GM12892 (cell line): ENCODE results near the gene CIDEC.
"Not testable (repeated sequence)": the region's sequence is repeated elsewhere in the genome, so short reads cannot be mapped to it uniquely, and the experiment has no call there.

Experiments used
- DNase-seq: peaks from one replicate; pipeline ENCODE4 v3.0.0; 2011; ENCODE audit not compliant: insufficient read length
- FAIRE-seq: peaks from 2 replicates; lab custom pipeline; 2011; peaks lifted over from hg19 to GRCh38; lab: Jason Lieb, UNC
- POLR2A ChIP-seq: IDR thresholded peaks from 2 replicates; pipeline ENCODE4 v1.6.1; 2011; ENCODE audit warnings: low read depth, low read length, control low read depth
- POLR2AphosphoS5 ChIP-seq: IDR thresholded peaks from 2 replicates; pipeline ENCODE4 v1.6.1; 2011; ENCODE audit warnings: low read depth, low read length, control low read depth
- TAF1 ChIP-seq: IDR thresholded peaks from 2 replicates; pipeline ENCODE4 v1.6.1; 2011; ENCODE audit warnings: low read depth, mild to moderate bottlenecking, control low read depth, low read length, borderline replicate concordance

CIDEC gene

DNA sequence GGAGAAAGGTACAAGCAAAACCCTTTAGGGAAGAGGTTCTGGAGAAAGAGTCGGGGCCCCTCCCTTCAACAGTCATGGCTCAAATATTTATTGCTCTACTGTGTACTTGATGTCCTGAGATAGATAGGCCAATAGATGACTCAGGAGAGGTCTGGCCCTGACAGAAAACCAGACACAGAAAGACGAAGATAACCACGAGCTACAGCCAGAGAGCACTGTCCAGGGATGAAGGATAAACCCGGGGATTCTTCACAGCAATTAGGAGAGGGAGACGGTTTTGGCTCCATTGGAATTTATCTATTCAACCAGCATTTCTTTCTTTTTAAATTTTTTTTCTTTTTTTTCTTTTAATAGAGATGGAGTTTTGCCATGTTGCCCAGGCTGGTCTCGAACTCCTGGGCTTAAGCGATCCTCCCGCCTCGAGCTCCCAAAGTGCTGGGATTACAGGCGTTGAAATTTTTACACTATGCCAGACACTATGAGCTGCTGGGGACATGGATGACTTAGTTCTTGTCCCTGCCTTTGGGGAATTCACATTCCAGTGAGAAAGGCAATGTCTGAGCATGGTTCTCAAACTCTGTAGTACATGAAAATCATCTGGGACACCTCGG, 4.6 kb upstream of the CIDEC start:
- no peak for FAIRE-seq

DNA sequence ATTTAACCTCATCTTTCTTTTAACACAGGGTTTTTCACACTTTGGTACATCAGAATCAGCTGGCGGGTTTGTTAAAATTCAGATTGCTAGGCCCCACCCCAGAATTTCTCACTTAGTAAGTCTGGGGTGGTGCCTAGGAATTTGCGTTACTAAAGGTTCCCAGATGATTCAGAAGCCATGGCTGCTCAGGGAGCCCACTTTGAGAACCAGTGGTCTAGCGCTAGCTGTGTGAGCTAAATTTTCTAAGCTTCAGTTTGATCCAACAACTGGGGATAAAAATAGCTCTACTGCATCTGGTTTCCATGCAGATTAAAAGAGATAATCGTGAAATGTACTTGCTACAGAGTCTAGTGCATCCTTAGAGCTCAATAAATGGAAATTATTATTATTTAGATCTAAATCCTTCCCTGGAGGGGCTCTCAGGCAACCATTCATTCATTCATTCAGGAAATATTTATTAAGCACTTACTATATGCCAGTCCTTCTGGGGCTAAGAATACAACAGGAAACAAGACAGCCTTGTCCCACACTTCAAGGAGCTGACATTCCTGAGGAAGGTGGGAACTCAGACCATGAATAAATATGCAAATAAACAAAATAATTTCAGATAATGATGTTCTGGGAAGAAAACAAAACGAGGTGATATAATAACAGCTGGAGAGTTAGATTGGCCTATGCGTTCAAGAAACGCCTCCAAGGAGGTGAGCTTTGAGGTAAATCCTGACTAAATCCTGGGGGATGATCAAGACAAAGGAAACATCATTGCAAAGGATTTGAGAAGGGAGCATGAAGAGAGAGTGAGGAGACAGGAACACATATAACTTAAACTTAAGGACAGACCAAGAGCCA, 3.9 kb upstream of the CIDEC start:
- TF ChIP-seq POLR2AphosphoS5, result no peak
- no peak for TF ChIP-seq POLR2A
- no peak for TF ChIP-seq TAF1
- FAIRE-seq (no peak), DNase-seq (no peak)

More for the DNA sequence above, 4.6 kb upstream of the CIDEC start:
- TF ChIP-seq TAF1 (no peak), POLR2AphosphoS5 (no peak), POLR2A (no peak)
- DNase-seq, result no peak

DNA sequence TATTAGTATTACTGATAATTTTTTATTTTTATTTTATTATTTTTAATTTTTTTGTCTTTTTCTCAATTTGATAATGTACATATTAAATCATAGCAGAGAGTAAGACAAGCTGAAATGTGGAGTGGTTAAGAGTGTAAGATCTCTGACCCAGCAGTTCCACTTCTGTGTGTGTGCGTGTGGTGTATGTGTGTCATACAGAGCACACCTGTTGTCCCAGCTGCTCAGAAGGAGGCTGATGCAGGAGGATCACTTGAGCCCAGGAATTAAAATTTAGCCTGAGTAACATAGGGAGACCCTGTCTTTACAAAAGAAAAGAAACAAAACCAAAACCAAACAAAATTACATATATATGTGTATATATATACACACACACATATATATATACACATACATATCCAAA, 1.4 kb upstream of the CIDEC start:
- TF ChIP-seq POLR2A (no peak), TAF1 (no peak), POLR2AphosphoS5 (no peak)
- FAIRE-seq, result no peak
- DNase-seq, result no peak

DNA sequence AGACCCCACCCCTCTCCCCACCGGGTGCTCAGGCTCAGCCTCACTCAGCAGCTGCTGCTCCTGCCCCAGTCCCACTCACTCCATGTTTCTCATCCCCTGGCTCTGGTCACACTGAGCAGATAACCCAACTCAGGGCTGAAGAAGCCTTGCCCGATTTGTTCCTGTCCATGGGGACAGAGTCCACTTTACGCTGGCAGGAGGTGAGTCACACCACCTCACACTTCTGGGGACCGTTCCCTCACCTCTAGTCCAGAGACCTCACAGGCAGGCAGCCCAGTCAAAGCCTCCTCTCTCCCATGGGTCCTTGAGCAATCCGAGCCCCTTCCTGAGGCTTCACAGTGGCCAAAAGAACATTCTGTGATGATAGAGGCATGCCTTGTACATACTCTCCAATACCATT, 1.4 kb downstream of the CIDEC start:
- TF ChIP-seq POLR2A, result no peak
- TF ChIP-seq POLR2AphosphoS5, result no peak
- no peak for TF ChIP-seq TAF1
- no peak for DNase-seq
- FAIRE-seq, result no peak

DNA sequence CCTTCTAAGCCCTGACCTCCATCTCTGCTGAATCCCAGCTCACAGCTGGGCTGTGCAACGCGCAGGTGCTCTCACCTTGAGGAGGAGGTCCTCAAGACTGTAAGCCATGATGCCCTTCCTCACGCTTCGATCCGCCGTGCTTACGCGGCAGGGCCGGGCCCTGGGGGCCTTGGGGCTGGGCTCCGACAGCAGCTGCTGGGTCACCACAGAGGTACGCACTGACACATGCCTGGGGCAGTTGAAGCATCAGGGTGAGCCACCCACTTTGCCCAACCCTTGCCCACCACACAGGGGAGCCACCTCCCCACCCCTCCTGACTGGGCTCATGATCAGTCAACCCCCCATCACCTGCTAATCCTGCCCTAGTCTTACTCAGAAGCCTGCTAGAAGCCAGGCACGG, 3.1 kb downstream of the CIDEC start:
- no peak for FAIRE-seq

DNA sequence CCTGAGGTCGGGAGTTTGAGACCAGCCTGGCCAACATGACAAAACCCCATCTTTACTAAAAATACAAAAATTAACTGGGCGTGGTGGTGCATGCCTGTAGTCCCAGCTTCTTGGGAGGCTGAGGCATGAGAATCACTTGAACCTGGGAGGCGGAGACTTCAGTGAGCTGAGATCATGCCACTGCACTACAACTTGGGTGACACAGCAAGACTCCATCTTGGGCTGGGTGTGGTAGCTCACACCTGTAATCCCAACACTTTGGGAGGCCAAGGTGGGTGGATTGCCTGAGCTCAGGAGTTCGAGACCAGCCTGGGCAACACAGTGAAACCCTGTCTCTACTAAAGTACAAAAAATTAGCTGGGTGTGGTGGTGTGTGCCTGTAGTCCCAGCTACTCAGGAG, 3.8 kb downstream of the CIDEC start:
- not testable (repeated sequence) for FAIRE-seq, DNase-seq

More for the DNA sequence above, 3.1 kb downstream of the CIDEC start:
- TF ChIP-seq TAF1 (no peak), POLR2A (no peak), POLR2AphosphoS5 (no peak)
- no peak for DNase-seq

DNA sequence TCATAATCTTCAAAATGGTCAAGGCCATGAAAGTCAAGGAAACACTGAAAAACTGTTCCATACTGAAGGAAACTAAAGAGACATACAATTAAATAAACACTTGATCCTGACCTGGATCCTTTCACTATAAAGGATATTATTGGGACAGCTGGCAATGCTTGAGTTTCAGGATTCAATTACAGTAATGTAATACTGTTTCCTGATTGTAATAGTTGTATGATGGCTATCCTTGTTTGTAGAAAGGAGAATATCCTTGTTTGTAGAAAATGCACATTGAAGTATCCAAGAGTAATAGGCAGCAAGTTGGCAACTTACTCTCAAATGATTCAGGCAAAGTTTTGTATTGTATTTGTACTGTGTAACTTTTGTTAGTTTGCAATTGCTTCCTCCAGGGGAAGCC, 4.6 kb downstream of the CIDEC start:
- no peak for DNase-seq
- TF ChIP-seq POLR2AphosphoS5, result no peak
- no peak for TF ChIP-seq TAF1
- TF ChIP-seq POLR2A, result no peak
- FAIRE-seq, result no peak

DNA sequence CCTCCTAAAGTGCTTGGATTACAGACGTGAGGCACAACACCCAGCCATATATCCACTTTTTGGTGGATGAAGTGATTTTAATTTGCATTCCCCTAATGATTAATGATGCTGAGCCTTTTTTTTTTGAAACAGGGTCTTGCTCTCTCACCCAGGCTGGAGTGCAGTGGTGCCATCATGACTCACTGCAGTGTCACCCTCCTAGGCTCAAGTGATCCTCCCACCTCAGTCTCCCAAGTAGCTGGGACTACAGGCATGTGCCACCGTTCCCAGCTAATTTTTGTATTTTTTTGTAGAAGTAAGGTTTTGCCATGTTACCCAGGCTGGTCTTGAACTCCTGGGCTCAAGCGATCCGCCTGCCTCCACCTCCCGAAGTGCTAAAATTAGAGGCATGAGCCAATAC, 8.0 kb downstream of the CIDEC start:
- not testable (repeated sequence) for FAIRE-seq, DNase-seq

DNA sequence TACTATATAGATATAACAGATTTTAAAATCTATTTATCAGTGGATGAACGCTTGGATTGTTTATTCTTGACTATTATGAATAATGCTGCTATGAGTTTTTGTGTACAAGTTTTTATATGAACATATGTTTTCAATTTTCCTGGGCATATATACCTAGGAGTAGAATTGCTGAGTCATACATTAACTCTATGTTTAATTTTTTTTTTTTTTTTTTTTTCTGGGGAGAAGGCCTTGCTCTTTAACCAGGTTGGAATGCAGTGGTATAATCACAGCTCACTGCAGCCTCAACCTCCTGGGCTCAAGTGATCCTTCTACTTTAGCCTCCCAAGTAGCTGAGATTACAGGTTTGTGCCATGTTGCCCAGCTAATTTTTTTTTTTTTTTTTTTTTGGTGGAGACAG, 9.1 kb downstream of the CIDEC start:
- TF ChIP-seq POLR2AphosphoS5 (no peak), POLR2A (no peak), TAF1 (no peak)
- FAIRE-seq, result no peak
- no peak for DNase-seq

DNA sequence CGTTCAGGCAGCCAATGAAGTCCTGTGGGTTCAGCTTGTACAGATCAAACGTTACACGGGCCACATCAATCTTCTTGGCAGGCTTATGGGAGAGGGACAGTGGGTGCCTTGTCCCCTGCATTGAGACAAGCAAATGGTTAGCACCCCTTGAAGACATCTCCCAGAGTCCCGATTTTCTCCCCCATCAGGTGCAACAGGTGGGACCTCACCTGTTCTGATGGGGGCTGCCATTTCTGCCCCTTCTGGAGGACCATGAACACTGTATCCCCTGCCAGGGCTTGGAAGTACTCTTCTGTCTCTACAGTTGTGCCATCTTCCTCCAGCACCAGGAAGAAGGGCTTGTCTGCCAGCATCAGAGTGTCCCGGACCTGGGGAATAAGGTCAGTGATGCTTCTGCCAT, 10.1 kb downstream of the CIDEC start:
- no peak for TF ChIP-seq POLR2A
- no peak for TF ChIP-seq TAF1
- no peak for TF ChIP-seq POLR2AphosphoS5
- FAIRE-seq, result no peak
- DNase-seq, result no peak

DNA sequence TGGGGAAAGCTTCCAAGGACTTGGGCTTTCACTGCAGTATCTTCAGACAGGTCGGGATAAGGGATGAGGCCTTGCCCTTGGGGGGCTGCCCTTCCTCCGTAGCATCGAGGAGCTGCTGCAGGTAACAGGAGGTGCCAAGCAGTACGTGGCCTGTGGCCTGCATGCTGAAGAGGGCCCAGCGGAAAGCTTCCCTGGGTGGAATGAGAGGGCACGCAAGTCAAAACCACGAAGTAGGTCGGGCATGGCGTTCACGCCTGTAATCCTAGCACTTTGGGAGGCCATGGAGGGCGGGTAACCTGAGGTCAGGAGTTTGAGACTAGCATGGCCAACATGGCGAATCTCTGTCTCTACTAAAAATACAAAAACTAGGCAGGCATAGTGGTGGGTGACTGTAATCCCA, 12.9 kb downstream of the CIDEC start:
- DNase-seq, result no peak
- no peak for TF ChIP-seq TAF1
- TF ChIP-seq POLR2A, result no peak
- TF ChIP-seq POLR2AphosphoS5, result no peak
- no peak for FAIRE-seq

DNA sequence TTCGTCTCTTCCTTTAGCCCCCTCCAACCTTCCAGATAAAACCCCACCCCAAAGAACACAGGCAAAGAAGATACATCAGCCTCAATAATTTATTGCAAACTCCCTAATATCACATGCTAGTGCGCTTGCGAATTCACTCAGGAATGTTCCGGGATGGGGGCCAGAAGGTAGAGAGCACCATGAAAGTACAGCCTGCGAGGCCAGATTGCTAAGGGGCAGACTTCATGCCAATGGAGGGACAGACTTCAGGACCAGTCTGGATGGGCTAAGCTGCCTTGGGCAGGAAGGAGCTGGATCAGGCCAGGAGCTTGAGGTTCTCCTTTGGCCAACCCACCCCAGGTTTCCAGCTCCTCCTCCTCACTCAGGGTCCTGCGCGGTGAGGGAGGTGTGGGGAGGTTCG, 13.4 kb downstream of the CIDEC start:
- FAIRE-seq (no peak), DNase-seq (no peak)
- no peak for TF ChIP-seq POLR2AphosphoS5
- no peak for TF ChIP-seq TAF1
- no peak for TF ChIP-seq POLR2A

DNA sequence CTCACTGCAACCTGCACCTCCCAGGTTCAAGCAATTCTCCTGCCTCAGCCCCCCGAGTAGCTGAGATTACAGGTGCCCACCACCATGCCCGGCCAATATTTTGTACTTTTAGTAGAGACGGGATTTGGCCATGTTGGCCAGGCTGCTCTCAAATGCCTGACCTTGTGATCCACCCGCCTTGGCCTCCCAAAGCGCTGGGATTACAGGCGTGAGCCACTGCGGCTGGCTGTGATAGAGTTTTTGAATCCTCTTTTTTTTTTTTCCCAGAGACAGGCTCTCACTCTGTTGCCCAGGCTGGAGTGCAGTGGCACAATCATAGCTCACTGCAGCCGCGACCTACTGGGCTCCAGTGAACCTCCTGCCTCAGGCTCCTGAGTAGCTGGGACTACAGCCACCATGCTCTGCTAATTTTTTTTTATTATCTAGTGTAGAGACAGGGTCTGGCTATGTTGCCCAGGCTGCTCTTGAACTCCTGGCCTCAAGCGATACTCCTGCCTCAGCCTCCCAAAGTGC, 14.9 kb downstream of the CIDEC start:
- not testable (repeated sequence) for FAIRE-seq, DNase-seq
